IMR-90 (cell line): ENCODE results near the gene DICER1. TPM values are rescaled to one million over a fixed set of nuclear protein-coding genes. Genes with fewer than 3 reads are reported as not detected.

Source experiments
- ATAC-seq: fragments of 200-7000 bp; cut with Tn5 transposase; 2 replicates; pipeline ENCODE4 v1.9.1; 2020; ENCODE audit warnings: low read depth, mild to moderate bottlenecking, moderate library complexity
- BruUV-seq: library from RNA; stranded (reverse); fragments of 400-500 nt; replicated peaks from 2 replicates; lab custom pipeline; 2021; lab: Mats Ljungman, UMichigan
- CTCF ChIA-PET: fragments of 300-600 bp; formaldehyde crosslinking; extraction: SDS; loops from one replicate; lab custom pipeline; 2021; ENCODE audit warnings: antibody characterized with exemption; lab: Yijun Ruan, JAX
- POLR2A ChIA-PET: fragments of 300-600 bp; sonication (Branson Sonifier 250); formaldehyde crosslinking; loops from one replicate; lab custom pipeline; 2022; ENCODE audit warnings: antibody characterized with exemption; ENCODE audit not compliant: unreplicated experiment; lab: Charles Lee
- DNase-seq: peaks from one replicate; pipeline ENCODE4 v3.0.0; 2013
- H2AFZ ChIP-seq: replicated peaks from 2 replicates; pipeline ENCODE3; 2013; ENCODE audit warnings: low read length, mild to moderate bottlenecking; ENCODE audit not compliant: poor library complexity
- H2AK5ac ChIP-seq: 2 replicates; pipeline ENCODE4 v1.6.1; 2013; ENCODE audit warnings: low read depth, low read length, inconsistent platforms
- H2AK9ac ChIP-seq: replicated peaks from 2 replicates; pipeline ENCODE3; 2013; ENCODE audit warnings: mild to moderate bottlenecking, low read depth, low read length, moderate library complexity; ENCODE audit not compliant: poor library complexity
- H2BK120ac ChIP-seq: 2 replicates; pipeline ENCODE4 v1.6.1; 2013; ENCODE audit warnings: low read depth, low read length, inconsistent platforms
- H2BK15ac ChIP-seq: 3 replicates; pipeline ENCODE4 v1.6.1; 2013; ENCODE audit warnings: low read depth, low read length, inconsistent platforms
- H2BK20ac ChIP-seq: 2 replicates; pipeline ENCODE4 v1.6.1; 2013; ENCODE audit warnings: low read depth, mild to moderate bottlenecking, inconsistent platforms, low read length, moderate library complexity
- H2BK5ac ChIP-seq: 2 replicates; pipeline ENCODE4 v1.6.1; 2013; ENCODE audit warnings: mild to moderate bottlenecking, low read depth, low read length, inconsistent platforms; ENCODE audit not compliant: poor library complexity, severe bottlenecking
- H3K14ac ChIP-seq: replicated peaks from 2 replicates; pipeline ENCODE4 v1.6.1; 2013; ENCODE audit warnings: low read depth, low read length, inconsistent platforms
- H3K18ac ChIP-seq: 2 replicates; pipeline ENCODE4 v1.6.1; 2013; ENCODE audit warnings: low read depth, low read length, control low read depth
- H3K23ac ChIP-seq: 2 replicates; pipeline ENCODE4 v1.6.1; 2013; ENCODE audit warnings: low read depth, low read length, inconsistent platforms
- H3K27ac ChIP-seq: 2 replicates; pipeline ENCODE4 v1.5.1; 2013; ENCODE audit warnings: mild to moderate bottlenecking, control low read depth, low read length; ENCODE audit not compliant: insufficient read depth
- H3K27me3 ChIP-seq: 2 replicates; pipeline ENCODE4 v1.6.1; 2013; ENCODE audit warnings: low read length; ENCODE audit not compliant: control insufficient read depth, insufficient read depth
- H3K36me3 ChIP-seq: 2 replicates; pipeline ENCODE4 v1.6.1; 2013; ENCODE audit warnings: low read length, mixed read lengths; ENCODE audit not compliant: control insufficient read depth, insufficient read depth
- H3K4ac ChIP-seq: 2 replicates; pipeline ENCODE4 v1.6.1; 2013; ENCODE audit warnings: low read depth, low read length, inconsistent platforms
- H3K4me1 ChIP-seq: 2 replicates; pipeline ENCODE4 v1.6.1; 2013; ENCODE audit warnings: low read length, mixed read lengths; ENCODE audit not compliant: control insufficient read depth, insufficient read depth
- H3K4me2 ChIP-seq: 2 replicates; pipeline ENCODE4 v1.6.1; 2013; ENCODE audit warnings: low read depth, mild to moderate bottlenecking, control low read depth, low read length, moderate library complexity
- H3K4me3 ChIP-seq: 2 replicates; pipeline ENCODE4 v1.5.1; 2013; ENCODE audit warnings: low read depth, mild to moderate bottlenecking, control low read depth, low read length, moderate library complexity; ENCODE audit not compliant: insufficient read depth
- H3K56ac ChIP-seq: 2 replicates; pipeline ENCODE4 v1.6.1; 2013; ENCODE audit warnings: low read length, inconsistent platforms; ENCODE audit not compliant: insufficient read depth; ENCODE audit errors: extremely low read depth
- H3K79me1 ChIP-seq, 2 experiments: 2 replicates each; pipeline ENCODE4 v1.6.1; 2013; ENCODE audit warnings: low read length in 2 of 2, inconsistent platforms in 1 of 2, low read depth in 1 of 2
- H3K9ac ChIP-seq: 2 replicates; pipeline ENCODE4 v1.6.1; 2013; ENCODE audit warnings: low read depth, low read length, control low read depth
- H3K9me1 ChIP-seq: 2 replicates; pipeline ENCODE4 v1.6.1; 2013; ENCODE audit warnings: low read length, inconsistent platforms; ENCODE audit not compliant: insufficient read depth
- H3K9me3 ChIP-seq: 2 replicates; pipeline ENCODE4 v1.6.1; 2013; ENCODE audit warnings: low read length; ENCODE audit not compliant: control insufficient read depth, insufficient read depth
- H4K20me1 ChIP-seq: 2 replicates; pipeline ENCODE4 v1.6.1; 2013; ENCODE audit warnings: low read length, inconsistent platforms; ENCODE audit not compliant: insufficient read depth
- H4K5ac ChIP-seq: 2 replicates; pipeline ENCODE4 v1.6.1; 2013; ENCODE audit warnings: mild to moderate bottlenecking, low read depth, low read length, control low read depth
- H4K8ac ChIP-seq, 2 experiments: 2 replicates each; pipeline ENCODE4 v1.6.1; 2013; ENCODE audit warnings: low read depth in 2 of 2, low read length in 2 of 2, control low read depth in 1 of 2, inconsistent platforms in 1 of 2
- H4K91ac ChIP-seq: 2 replicates; pipeline ENCODE4 v1.6.1; 2013; ENCODE audit warnings: low read depth, low read length, inconsistent platforms; ENCODE audit not compliant: insufficient read depth
- BHLHE40 ChIP-seq: fragments of 150-350 bp; IDR thresholded peaks from 2 replicates; pipeline ENCODE4 v1.6.1; 2016; ENCODE audit warnings: mild to moderate bottlenecking, low read depth, low read length
- CEBPB ChIP-seq: IDR thresholded peaks from 2 replicates; pipeline ENCODE4 v1.6.1; 2012; ENCODE audit warnings: low read depth, low read length, improper control_type of control experiment
- CHD1 ChIP-seq: IDR thresholded peaks from 2 replicates; pipeline ENCODE4 v1.6.1; 2012; ENCODE audit warnings: low read depth, low read length, improper control_type of control experiment
- CTCF ChIP-seq: conservative IDR thresholded peaks from 2 replicates; pipeline ENCODE4 v1.5.1; 2012; ENCODE audit warnings: mild to moderate bottlenecking, low read depth, low read length, improper control_type of control experiment
- ELK1 ChIP-seq: fragments of 150-350 bp; IDR thresholded peaks from 2 replicates; pipeline ENCODE4 v1.6.1; 2016; ENCODE audit warnings: low read depth, mild to moderate bottlenecking, low read length, moderate library complexity, borderline replicate concordance
- FOS ChIP-seq: fragments of 150-350 bp; IDR thresholded peaks from 2 replicates; pipeline ENCODE4 v1.6.1; 2016; ENCODE audit warnings: low read depth, low read length
- MAFK ChIP-seq: IDR thresholded peaks from 2 replicates; pipeline ENCODE4 v1.6.1; 2012; ENCODE audit warnings: low read depth, low read length, improper control_type of control experiment
- MAZ ChIP-seq: IDR thresholded peaks from 2 replicates; pipeline ENCODE4 v1.6.1; 2012; ENCODE audit warnings: low read depth, mild to moderate bottlenecking, low read length, improper control_type of control experiment, moderate library complexity, borderline replicate concordance
- MXI1 ChIP-seq: IDR thresholded peaks from 2 replicates; pipeline ENCODE4 v1.6.1; 2012; ENCODE audit warnings: low read depth, mild to moderate bottlenecking, low read length, moderate library complexity, borderline replicate concordance
- NFE2L2 ChIP-seq: fragments of 150-350 bp; IDR thresholded peaks from 2 replicates; pipeline ENCODE4 v1.6.1; 2016; ENCODE audit warnings: low read depth, mild to moderate bottlenecking, low read length
- POLR2A ChIP-seq: IDR thresholded peaks from 2 replicates; pipeline ENCODE4 v1.6.1; 2012; ENCODE audit warnings: mild to moderate bottlenecking, low read depth, low read length
- RAD21 ChIP-seq: IDR thresholded peaks from 2 replicates; pipeline ENCODE4 v1.6.1; 2012; ENCODE audit warnings: low read length, improper control_type of control experiment
- RCOR1 ChIP-seq: IDR thresholded peaks from 2 replicates; pipeline ENCODE4 v1.6.1; 2012; ENCODE audit warnings: mild to moderate bottlenecking, low read length, improper control_type of control experiment; ENCODE audit not compliant: insufficient replicate concordance
- RFX5 ChIP-seq: IDR thresholded peaks from 2 replicates; pipeline ENCODE4 v1.8.0; 2012; ENCODE audit warnings: low read depth, mild to moderate bottlenecking, low read length, moderate library complexity
- SMC3 ChIP-seq: fragments of 150-350 bp; IDR thresholded peaks from 2 replicates; pipeline ENCODE4 v1.6.1; 2016; ENCODE audit warnings: low read depth, mild to moderate bottlenecking, antibody characterized with exemption, low read length, moderate library complexity
- USF2 ChIP-seq: fragments of 150-350 bp; IDR thresholded peaks from 2 replicates; pipeline ENCODE4 v1.6.1; 2017; ENCODE audit warnings: mild to moderate bottlenecking, antibody characterized with exemption, low read length, low read depth
- WGBS, 2 experiments: methylation state at CpG; one replicate each; pipeline versions ENCODE4 v1.1.5 to v1.1.7; 2013; ENCODE audit warnings: missing lambda C conversion rate in 2 of 2; ENCODE audit not compliant: insufficient read length in 1 of 2; ENCODE audit errors: extremely low coverage in 2 of 2; 5-methylcytosine and 5-hydroxymethylcytosine counted together
- dilution Hi-C: fragments of 300-500 bp; cut with HindIII; formaldehyde crosslinking; loops from one replicate; pipeline ENCODE4 v1.14.3; 2018; ENCODE audit warnings: low sequenced_read_pairs; ENCODE audit not compliant: unreplicated experiment
- in situ Hi-C: fragments of 300-500 bp; cut with MboI; formaldehyde crosslinking; loops from 3 replicates; pipeline ENCODE4 v1.14.3; 2019; ENCODE audit warnings: low sequenced_read_pairs, inconsistent platforms, mixed read lengths
- intact Hi-C: fragments of 100-400 bp; cut with micrococcal nuclease; formaldehyde crosslinking; loops from 2 replicates; pipeline ENCODE4 v1.10.0; 2022
- polyA plus RNA-seq, 3 experiments: library from polyadenylated mRNA; depleted of rRNA; stranded (reverse); fragments of >200 nt; gene quantifications; 2 replicates each; pipeline ENCODE4 v1.2.3, GENCODE V29; 2012; ENCODE audit warnings: low replicate concordance in 1 of 3
- total RNA-seq: library from RNA; depleted of rRNA; stranded (reverse); fragments of >200 nt; gene quantifications from 2 replicates; pipeline ENCODE4 v1.2.3, GENCODE V29; 2012

Gene DICER1
- total and polyA plus RNA-seq, 2 of the 4 experiments (the other 2 are of a cell fraction): 9.7 to 49.5 TPM

GRCh38 chr14:95151561-95151960, 5.8 kb downstream of the DICER1 start:
- peaks cover 67% of the 10 kb centered on the region for H4K20me1 ChIP-seq

More at GRCh38 chr14:95151561-95151960, 5.8 kb downstream of the DICER1 start:
- Histone ChIP-seq H3K9me1 (peaks cover 11% of the 10 kb centered on the region), H3K9me3 (no peaks in the 10 kb centered on the region), H2AK9ac (no peak overlapping the region), H3K4me2 (no peak overlapping the region), H3K9ac (no peak overlapping the region), H3K56ac (no peak overlapping the region), H2BK20ac (no peak overlapping the region), H4K91ac (no peak overlapping the region), H2BK15ac (no peak overlapping the region), H4K5ac (no peak overlapping the region), H2AK5ac (no peak overlapping the region), H3K36me3 (no peaks in the 10 kb centered on the region; the same call in 1 of the 2 replicates), H3K4me3 (no peak overlapping the region), H2AFZ (no peak overlapping the region), H3K79me1 (peaks cover 18 to 83% of the 10 kb centered on the region in 2 experiments), H3K4ac (no peak overlapping the region), H3K23ac (no peak overlapping the region), H4K8ac (no peak overlapping the region), H3K18ac (no peak overlapping the region), H2BK120ac (no peak overlapping the region), H2BK5ac (no peak overlapping the region), H3K14ac (no peak overlapping the region), H3K27ac (no peak overlapping the region), H3K27me3 (no peaks in the 10 kb centered on the region), H3K4me1 (peaks cover 5% of the 10 kb centered on the region)
- 90% methylated on average over 2 of the region's 8 CpGs; no CpG with 5 or more reads in 1 of the 2 experiments for WGBS, 2 experiments
- ChIA-PET CTCF (interaction anchor here (0.6 kb wide), 1 partner anchor 319 kb away, joined by 3 read pairs; no protein-coding TSS in a partner anchor), POLR2A (no interaction called here)
- dilution Hi-C loops: no loop called here
- no TSS peak for BruUV-seq
- no peak for ATAC-seq
- no peak for DNase-seq
- intact Hi-C loops: no loop called here
- in situ Hi-C loops: no loop called here
- TF ChIP-seq USF2: no peak
- TF ChIP-seq FOS: no peak
- TF ChIP-seq MXI1: no peak
- TF ChIP-seq CHD1: no peak
- TF ChIP-seq CEBPB: no peak
- no peak for TF ChIP-seq MAZ
- TF ChIP-seq RAD21: no peak
- TF ChIP-seq CTCF: no peak
- TF ChIP-seq ELK1: no peak
- no peak for TF ChIP-seq SMC3
- no peak for TF ChIP-seq BHLHE40
- TF ChIP-seq NFE2L2: no peak
- TF ChIP-seq RCOR1: no peak
- TF ChIP-seq MAFK: no peak
- TF ChIP-seq RFX5: no peak
- TF ChIP-seq POLR2A: no peak
